ENCODE measurements around the gene RYR2. TPM values are rescaled to one million over a fixed set of nuclear protein-coding genes. Genes with fewer than 3 reads are reported as not detected.

The RYR2 gene
- total RNA-seq, 3 donors from 2014 or later: 0.35 to 5.9 (median 0.94) TPM

- no peak for TF ChIP-seq CTCF (IDR thresholded peaks at IDR 0.05)
- DNase-seq: no peak
- intact Hi-C loops (cut with DNase I, micrococcal nuclease): loop anchor here in 1 of 2 donors (10.0 kb wide), 1 partner anchor 339 kb away; the partner anchor contains the start of gene RYR2
- H3K36me3 ChIP-seq (ENCODE audit: low read depth): no peaks in the 10 kb centered on the region
- no peaks in the 10 kb centered on the region for H3K9me3 ChIP-seq
- H3K4me3 ChIP-seq: no peak overlapping the region
- ATAC-seq: no peak
- H3K4me1 ChIP-seq (ENCODE audit: low read depth): no peaks in the 10 kb centered on the region
These were observed 341.8 kb downstream of the RYR2 start for GRCh38 chr1:237383791-237384190.

GRCh38 chr1:237384213-237384612, 342.2 kb downstream of the RYR2 start:
- no peaks in the 10 kb centered on the region for H3K36me3 ChIP-seq (ENCODE audit: low read depth)
- no peak for DNase-seq
- no peak for ATAC-seq
- no peak for TF ChIP-seq CTCF (IDR thresholded peaks at IDR 0.05)
- H3K9me3 ChIP-seq: no peaks in the 10 kb centered on the region
- H3K4me1 ChIP-seq (ENCODE audit: low read depth): no peaks in the 10 kb centered on the region
- intact Hi-C loops (cut with DNase I, micrococcal nuclease): loop anchor here in 1 of 2 donors (10.0 kb wide), 1 partner anchor 339 kb away; the partner anchor contains the start of gene RYR2
- H3K4me3 ChIP-seq: no peak overlapping the region

GRCh38 chr1:237386362-237387143, 344.6 kb downstream of the RYR2 start:
- H3K9me3 ChIP-seq: no peaks in the 10 kb centered on the region
- no peak for TF ChIP-seq CTCF (IDR thresholded peaks at IDR 0.05)
- H3K4me1 ChIP-seq (ENCODE audit: low read depth): no peaks in the 10 kb centered on the region
- DNase-seq (no peak), ATAC-seq (no peak)
- no peak overlapping the region for H3K4me3 ChIP-seq
- intact Hi-C loops (cut with DNase I, micrococcal nuclease): loop anchor here in 1 of 2 donors (10.0 kb wide), 1 partner anchor 342 kb away; the partner anchor contains the start of gene RYR2
- H3K36me3 ChIP-seq (ENCODE audit: low read depth): no peaks in the 10 kb centered on the region

GRCh38 chr1:237387144-237387505, 345.1 kb downstream of the RYR2 start:
- Histone ChIP-seq H3K4me3 (no peak overlapping the region), H3K9me3 (no peaks in the 10 kb centered on the region), H3K4me1 (ENCODE audit: low read depth) (no peaks in the 10 kb centered on the region), H3K36me3 (ENCODE audit: low read depth) (no peaks in the 10 kb centered on the region)
- ATAC-seq (no peak), DNase-seq (no peak)
- intact Hi-C loops (cut with DNase I, micrococcal nuclease): loop anchor here in 1 of 2 donors (10.0 kb wide), 1 partner anchor 342 kb away; the partner anchor contains the start of gene RYR2
- TF ChIP-seq CTCF (IDR thresholded peaks at IDR 0.05): no peak

- Histone ChIP-seq H3K9me3 (no peaks in the 10 kb centered on the region), H3K36me3 (ENCODE audit: low read depth) (no peaks in the 10 kb centered on the region), H3K4me3 (no peak overlapping the region), H3K4me1 (ENCODE audit: low read depth) (no peaks in the 10 kb centered on the region)
- no peak for DNase-seq
- no peak for ATAC-seq
- no peak for TF ChIP-seq CTCF (IDR thresholded peaks at IDR 0.05)
- intact Hi-C loops (cut with DNase I, micrococcal nuclease): loop anchor here in 1 of 2 donors (10.0 kb wide), 1 partner anchor 626 kb away; no protein-coding TSS in a partner anchor
These were observed 348.8 kb downstream of the RYR2 start for GRCh38 chr1:237390823-237391222.
